MM.1S (cell line): ENCODE data around the gene DUSP3.
A peak's percentile ranks its signal among the peaks of the same experiment; 100 is the strongest.

Experiments
- DNase-seq: peaks from one replicate; pipeline ENCODE4 v3.0.0-alpha.2; 2015
- H2AFZ ChIP-seq: fragments of 300-600 bp; sonication (generic); 2 replicates; pipeline ENCODE4 v1.6.0; 2016; ENCODE audit warnings: antibody characterized with exemption, low read length
- H3F3A ChIP-seq: fragments of 300-600 bp; sonication (generic); 2 replicates; pipeline ENCODE4 v1.6.1; 2016; ENCODE audit warnings: mild to moderate bottlenecking, antibody characterized with exemption, low read length, moderate library complexity, mixed read lengths; ENCODE audit not compliant: insufficient read depth
- H3K27ac ChIP-seq: fragments of 300-600 bp; sonication (generic); 2 replicates; pipeline ENCODE4 v1.5.1; 2016; ENCODE audit warnings: mild to moderate bottlenecking, low read length
- H3K27me3 ChIP-seq: fragments of 300-600 bp; sonication (generic); replicated peaks from 2 replicates; pipeline ENCODE4 v1.6.0; 2016; ENCODE audit warnings: low read length; ENCODE audit not compliant: insufficient read depth
- H3K36me3 ChIP-seq: fragments of 300-600 bp; sonication (generic); replicated peaks from 2 replicates; pipeline ENCODE4 v1.6.1; 2016; ENCODE audit warnings: mild to moderate bottlenecking, low read length, mixed read lengths; ENCODE audit not compliant: insufficient read depth
- H3K4me1 ChIP-seq: fragments of 300-600 bp; sonication (generic); 2 replicates; pipeline ENCODE4 v1.6.1; 2016; ENCODE audit warnings: low read length, mixed read lengths
- H3K4me2 ChIP-seq: fragments of 300-600 bp; sonication (generic); 2 replicates; pipeline ENCODE4 v1.6.0; 2016; ENCODE audit warnings: low read depth, low read length
- H3K4me3 ChIP-seq: fragments of 300-600 bp; sonication (generic); 2 replicates; pipeline ENCODE4 v1.5.1; 2016; ENCODE audit warnings: low read length, mixed read lengths
- H3K79me2 ChIP-seq: fragments of 300-600 bp; sonication (generic); 2 replicates; pipeline ENCODE4 v1.6.1; 2016; ENCODE audit warnings: mixed run types, low read length, mixed read lengths
- H3K9ac ChIP-seq: fragments of 300-600 bp; sonication (generic); 2 replicates; pipeline ENCODE4 v1.6.1; 2016; ENCODE audit warnings: low read length, mixed read lengths
- H3K9me2 ChIP-seq: fragments of 300-600 bp; sonication (generic); replicated peaks from 2 replicates; pipeline ENCODE4 v1.6.1; 2016; ENCODE audit warnings: mild to moderate bottlenecking, low read length, mixed read lengths; ENCODE audit not compliant: insufficient read depth
- H3K9me3 ChIP-seq: fragments of 300-600 bp; sonication (generic); replicated peaks from 2 replicates; pipeline ENCODE4 v1.6.1; 2016; ENCODE audit warnings: mild to moderate bottlenecking, low read length, mixed read lengths; ENCODE audit not compliant: insufficient read depth
- H4K20me1 ChIP-seq: fragments of 300-600 bp; sonication (generic); 2 replicates; pipeline ENCODE4 v1.6.1; 2016; ENCODE audit warnings: mild to moderate bottlenecking, low read length, moderate library complexity, mixed read lengths; ENCODE audit not compliant: insufficient read depth
- CTCF ChIP-seq: fragments of 300-600 bp; sonication (generic); IDR thresholded peaks from 2 replicates; pipeline ENCODE4 v1.5.1; 2016; ENCODE audit warnings: antibody characterized with exemption, low read length, mixed read lengths
- EZH2 ChIP-seq: fragments of 300-600 bp; sonication (generic); optimal IDR thresholded peaks from 2 replicates; pipeline ENCODE3; 2017; ENCODE audit warnings: low read depth, mild to moderate bottlenecking, antibody characterized with exemption, low read length, mixed read lengths
- EZH2phosphoT487 ChIP-seq: fragments of 300-600 bp; sonication (generic); IDR thresholded peaks from 2 replicates; pipeline ENCODE4 v1.6.1; 2018; ENCODE audit warnings: antibody characterized with exemption, low read length

Gene DUSP3

GRCh38 chr17:43767053-43767712 is 11.6 kb downstream of the DUSP3 start:
- H3K4me2 ChIP-seq: no peak overlapping the region
- no peaks in the 10 kb centered on the region for H4K20me1 ChIP-seq
- no peak overlapping the region for H3K4me3 ChIP-seq
- no peak overlapping the region for H3K9ac ChIP-seq
- no peak overlapping the region for H3K27ac ChIP-seq
- no peaks in the 10 kb centered on the region for H3K9me2 ChIP-seq
- peaks cover 13% of the 10 kb centered on the region for H3K4me1 ChIP-seq
- DNase-seq: no peak
- no peak overlapping the region for H2AFZ ChIP-seq
- no peaks in the 10 kb centered on the region for H3K36me3 ChIP-seq
- no peak for TF ChIP-seq EZH2phosphoT487
- no peak for TF ChIP-seq CTCF
- no peak for TF ChIP-seq EZH2
- no peaks in the 10 kb centered on the region for H3K9me3 ChIP-seq
- no peaks in the 10 kb centered on the region for H3F3A ChIP-seq
- peaks cover 22% of the 10 kb centered on the region for H3K27me3 ChIP-seq
- H3K79me2 ChIP-seq: no peaks in the 10 kb centered on the region

- H3K4me2 ChIP-seq: no peak overlapping the region
- H3K9me3 ChIP-seq: no peaks in the 10 kb centered on the region
- peak; percentile 14 for DNase-seq
- peaks cover 22% of the 10 kb centered on the region for H3K27me3 ChIP-seq
- no peak overlapping the region for H3K4me3 ChIP-seq
- H3F3A ChIP-seq: no peaks in the 10 kb centered on the region
- no peak overlapping the region for H3K27ac ChIP-seq
- H3K36me3 ChIP-seq: no peaks in the 10 kb centered on the region
- TF ChIP-seq EZH2 (no peak), CTCF (peak; percentile 79)
- no peak overlapping the region for H2AFZ ChIP-seq
- H3K9me2 ChIP-seq: no peaks in the 10 kb centered on the region
- H3K9ac ChIP-seq: no peak overlapping the region
- H4K20me1 ChIP-seq: no peaks in the 10 kb centered on the region
- no peaks in the 10 kb centered on the region for H3K79me2 ChIP-seq
- H3K4me1 ChIP-seq: peaks cover 13% of the 10 kb centered on the region
Measured at GRCh38 chr17:43766413-43767052, 12.2 kb downstream of the DUSP3 start.

- Histone ChIP-seq H3K9ac (no peak overlapping the region), H3K4me1 (no peaks in the 10 kb centered on the region), H3K9me3 (no peaks in the 10 kb centered on the region), H2AFZ (no peak overlapping the region), H3K4me3 (no peak overlapping the region), H3K27me3 (peaks cover 63% of the 10 kb centered on the region), H4K20me1 (no peaks in the 10 kb centered on the region), H3K4me2 (0 out of 2 replicates have a peak overlapping the region, but pooled peaks have one; percentile 23), H3F3A (no peaks in the 10 kb centered on the region), H3K79me2 (no peaks in the 10 kb centered on the region), H3K27ac (no peak overlapping the region), H3K36me3 (no peaks in the 10 kb centered on the region), H3K9me2 (no peaks in the 10 kb centered on the region)
- peak; percentile 100 for TF ChIP-seq CTCF
- no peak for TF ChIP-seq EZH2phosphoT487
- peak; percentile 83 for DNase-seq
Measured at GRCh38 chr17:43760254-43760852, 18.4 kb downstream of the DUSP3 start.
